ENCODE data around the gene GFRA4.

GRCh38 chr20:3686421-3686820, 23.2 kb upstream of the GFRA4 start:
- TF ChIP-seq ZNF658 (tag by site-specific recombination; IDR thresholded peaks at IDR 0.05) (no peak), CTCF (tag by site-specific recombination; IDR thresholded peaks at IDR 0.05) (no peak), ZNF670 (tag by site-specific recombination; IDR thresholded peaks at IDR 0.05; ENCODE audit: low read depth) (no peak), ZNF692 (tag by site-specific recombination; IDR thresholded peaks at IDR 0.05) (no peak), MYNN (tag by site-specific recombination; IDR thresholded peaks at IDR 0.05; ENCODE audit: borderline replicate concordance) (no peak), SALL2 (tag by site-specific recombination; IDR thresholded peaks at IDR 0.05; ENCODE audit: borderline replicate concordance) (no peak)
